ENCODE results near the gene CHEK2. TPM values are rescaled to one million over a fixed set of nuclear protein-coding genes. Genes with fewer than 3 reads are reported as not detected.
"Not testable (repeated sequence)": the region's sequence is repeated elsewhere in the genome, so short reads cannot be mapped to it uniquely, and the experiment has no call there.

CHEK2 gene
- total RNA-seq, 1 experiment from 2014 or later = 44.7 TPM

DNA sequence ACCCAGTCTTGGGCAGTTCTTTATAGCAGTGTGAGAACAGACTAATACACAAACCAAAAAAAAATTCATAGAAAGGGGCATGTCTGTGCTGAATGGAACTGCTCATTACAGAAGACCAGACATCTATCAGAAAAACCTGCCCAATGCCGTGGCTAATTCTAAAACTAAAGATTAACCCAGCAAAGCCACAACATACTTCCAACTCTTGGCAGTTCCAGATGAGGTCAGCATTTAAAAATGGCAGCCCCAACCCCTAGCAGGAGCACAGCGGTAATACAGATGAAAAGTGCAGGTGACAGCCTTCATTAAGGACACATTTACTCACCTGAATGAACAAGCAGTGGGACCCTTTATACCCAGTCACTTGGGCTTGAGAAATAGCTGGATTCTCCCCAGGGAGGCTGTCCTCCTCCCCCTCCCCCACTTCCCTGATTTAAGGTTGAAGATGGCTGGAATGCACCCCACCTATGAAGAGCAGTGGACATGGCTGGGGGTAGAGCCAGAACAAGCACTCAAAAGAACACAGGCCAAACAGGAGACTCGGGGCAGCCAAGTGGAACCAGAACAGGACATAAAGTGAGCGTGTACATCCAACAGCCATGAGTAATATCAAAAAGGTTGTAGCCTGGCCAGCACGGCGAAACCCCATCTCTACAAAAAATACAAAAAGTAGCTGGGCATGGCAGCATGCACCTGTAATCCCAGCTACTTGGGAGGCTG lies 48.4 kb downstream of the CHEK2 start:
- DNase-seq (ENCODE audit: low read depth) = not testable (repeated sequence)

DNA sequence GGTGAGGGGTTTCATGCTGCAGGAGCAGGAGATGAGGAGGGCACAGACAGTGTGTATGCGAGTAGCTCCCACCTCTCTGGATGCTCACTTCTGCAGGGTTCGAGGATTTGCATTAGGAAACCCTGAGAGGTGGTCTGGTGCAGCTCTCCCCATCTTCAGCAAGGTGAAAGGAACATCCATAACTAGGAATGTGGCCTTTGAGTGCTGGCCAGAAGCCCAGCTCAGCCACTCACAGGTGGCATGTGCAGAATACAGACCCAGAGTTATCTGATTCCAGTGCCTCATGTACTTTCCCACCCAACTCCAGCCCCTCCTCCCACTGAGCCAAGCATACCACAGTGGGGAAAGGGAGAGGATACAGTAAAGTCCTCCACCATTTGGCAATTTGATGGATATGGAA lies 51.8 kb downstream of the CHEK2 start:
- not testable (repeated sequence) for DNase-seq (ENCODE audit: low read depth)

DNA sequence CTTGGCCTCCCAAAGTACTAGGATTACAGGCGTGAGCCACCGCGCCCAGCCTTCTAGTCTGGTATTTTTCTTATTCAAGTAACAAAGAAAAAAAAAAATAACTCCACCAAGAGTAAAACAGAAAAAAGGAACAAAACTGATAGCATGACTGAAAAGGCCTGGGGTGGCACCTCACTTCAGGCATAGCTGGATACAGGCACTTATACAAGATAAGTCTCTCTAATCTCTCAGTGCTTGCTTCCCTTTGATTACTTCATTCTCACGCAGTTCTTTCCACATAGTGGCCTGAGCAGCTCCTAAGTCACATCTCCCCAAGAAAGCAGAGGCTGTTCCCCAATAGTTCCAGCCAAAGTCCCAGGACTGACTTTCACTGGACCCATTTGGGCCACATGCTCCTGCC lies 58.7 kb downstream of the CHEK2 start:
- not testable (repeated sequence) for DNase-seq (ENCODE audit: low read depth)

DNA sequence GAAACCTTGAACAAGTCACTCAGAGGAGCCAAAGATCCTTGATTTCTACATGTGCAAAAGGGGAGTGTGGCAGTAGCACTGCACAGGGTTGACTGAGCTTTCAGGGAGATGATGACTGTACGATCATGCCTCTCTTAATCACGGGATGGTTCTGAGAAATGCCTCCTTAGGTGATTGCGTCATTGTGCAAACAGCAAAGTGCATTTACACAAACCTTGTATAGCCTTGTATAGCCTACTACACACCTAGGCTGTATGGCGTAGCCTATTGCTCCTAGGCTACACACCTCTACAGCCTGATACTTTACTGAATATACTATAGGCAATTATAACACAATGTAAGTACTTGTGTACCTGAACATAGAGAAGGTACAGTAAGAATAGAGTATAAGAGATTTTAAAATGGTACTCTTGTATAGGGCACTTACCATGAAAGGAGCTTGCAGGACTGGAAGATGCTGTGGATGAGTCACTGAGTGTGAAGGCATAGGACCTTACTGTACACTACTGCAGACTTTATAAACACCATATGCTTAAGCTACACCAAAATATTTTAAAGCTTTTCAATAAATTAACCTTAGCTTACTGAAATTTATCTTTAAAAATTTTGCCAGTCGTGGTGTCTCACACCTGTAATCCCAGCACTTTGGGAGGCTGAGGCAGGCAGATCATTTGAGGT lies 60.7 kb downstream of the CHEK2 start:
- peak; percentile 19 for DNase-seq (ENCODE audit: low read depth)

DNA sequence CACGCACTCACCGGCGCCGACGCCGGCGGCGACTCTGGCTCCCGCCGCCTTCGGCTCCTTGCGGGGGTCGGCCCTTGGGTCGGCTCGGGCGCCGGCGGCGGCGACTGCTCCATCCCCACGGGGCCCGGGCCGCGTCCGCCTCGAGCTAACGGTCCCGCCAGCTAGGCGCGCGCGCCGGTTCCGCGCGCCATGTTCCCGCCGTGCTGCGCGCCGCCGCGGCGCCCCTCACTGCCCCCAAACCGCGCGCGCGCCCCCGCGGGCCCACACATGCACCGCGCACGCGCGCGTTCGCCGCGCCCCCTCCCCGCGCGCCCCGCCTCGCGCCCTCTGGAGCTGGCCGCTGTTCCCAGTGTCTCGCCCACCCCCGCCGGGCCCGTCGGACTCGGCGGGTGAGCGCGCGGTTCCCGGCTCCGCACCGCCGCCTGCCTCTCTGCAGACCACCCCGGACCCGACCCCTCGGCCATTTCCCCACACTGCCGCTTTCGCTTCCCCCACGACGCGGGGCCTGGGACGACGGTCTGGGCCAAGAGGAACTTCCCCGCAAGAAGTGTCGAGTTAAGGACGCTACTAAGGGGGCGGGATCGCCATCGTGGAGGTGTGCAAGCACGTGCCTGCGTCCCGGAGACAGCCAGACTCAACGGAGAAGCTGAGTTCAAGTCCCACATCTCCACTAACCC lies 61.9 kb downstream of the CHEK2 start, which contains the start of gene TTC28:
Gene TTC28, minus strand, starts transcription at position 230 of the 677 bp plus-strand sequence. Its CDS starts 117 bp downstream, at position 113.
- peak; percentile 32 for DNase-seq (ENCODE audit: low read depth)

DNA sequence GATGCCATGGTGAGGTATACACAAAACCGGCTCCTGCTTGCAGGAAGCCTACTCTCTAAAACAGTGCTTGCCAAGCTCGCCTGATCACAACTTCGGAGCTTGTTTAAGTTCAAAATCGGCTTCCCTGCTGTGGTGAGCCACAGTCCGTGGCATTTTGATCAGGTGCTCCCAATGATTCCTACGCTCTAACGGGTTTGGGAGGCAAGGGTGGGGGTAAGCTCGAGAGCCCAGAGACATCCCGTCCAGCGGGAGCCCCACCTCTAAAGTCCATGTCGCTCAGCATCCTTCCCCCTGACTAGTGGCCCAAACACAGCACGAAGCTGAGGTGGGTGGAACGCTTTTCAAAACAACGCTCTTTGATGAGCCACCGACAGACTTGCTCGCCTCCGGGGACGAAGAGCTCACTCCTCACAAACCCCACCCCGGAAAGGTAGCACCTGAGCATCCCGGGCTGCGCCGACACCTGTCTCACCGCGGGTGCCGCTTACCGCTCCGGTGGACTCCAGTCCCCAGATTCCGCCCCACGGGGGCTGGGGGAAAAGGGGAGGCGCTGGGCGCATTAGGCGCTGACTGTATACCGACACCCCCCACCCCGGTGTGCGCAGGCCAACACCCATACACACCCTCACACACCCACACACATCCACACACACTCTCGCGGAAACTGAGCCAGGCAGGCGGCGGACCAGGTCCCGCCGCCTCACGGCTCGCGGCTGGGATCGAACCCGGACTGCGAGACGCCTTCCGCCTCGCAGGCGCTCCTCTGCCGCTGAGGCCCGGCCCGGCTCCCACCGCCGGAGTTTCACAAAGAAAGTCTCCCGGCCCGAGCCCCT lies 62.6 kb downstream of the CHEK2 start:
- DNase-seq (ENCODE audit: low read depth) = not testable (repeated sequence)

DNA sequence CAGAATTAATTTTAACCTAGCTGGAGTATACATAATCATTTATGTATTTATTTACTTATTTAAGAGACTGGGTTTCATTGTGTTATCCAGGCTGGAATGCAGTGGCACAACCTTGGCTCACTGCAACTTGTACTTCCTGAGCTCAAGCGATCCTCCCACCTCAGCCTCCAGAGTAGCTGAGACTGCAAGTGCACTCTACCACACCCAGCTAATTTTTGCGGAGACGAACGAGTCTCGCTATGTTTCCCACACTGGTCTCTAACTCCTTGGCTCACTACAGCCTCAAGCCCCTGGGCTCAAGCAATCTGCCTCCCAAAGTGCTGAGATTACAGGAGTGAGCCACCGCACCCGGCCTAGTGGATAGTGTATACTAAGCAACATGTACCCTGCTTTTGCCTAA lies 63.5 kb downstream of the CHEK2 start:
- DNase-seq (ENCODE audit: low read depth) = not testable (repeated sequence)

DNA sequence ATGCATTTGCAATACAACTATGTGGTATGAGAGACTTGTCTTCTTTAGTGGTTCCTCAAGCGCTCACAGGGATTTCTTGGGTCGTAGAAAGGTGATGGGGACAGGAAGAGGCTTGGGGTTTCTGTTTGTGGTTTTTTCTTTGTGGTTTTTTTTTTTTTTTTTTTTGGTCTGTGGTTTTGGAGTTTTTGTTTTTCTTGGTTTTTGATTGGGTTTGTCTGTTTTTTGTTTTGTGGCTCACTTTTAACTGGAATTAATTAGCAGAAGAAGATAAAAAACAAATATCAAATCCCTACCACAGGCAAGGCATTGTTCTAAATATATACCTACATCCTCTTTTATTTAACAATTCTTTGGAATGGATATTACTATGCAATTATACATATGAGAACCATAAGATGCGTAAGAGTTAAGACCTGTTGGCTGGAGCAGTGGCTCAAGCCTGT lies 67.5 kb downstream of the CHEK2 start:
- DNase-seq (ENCODE audit: low read depth) = peak; percentile 79

DNA sequence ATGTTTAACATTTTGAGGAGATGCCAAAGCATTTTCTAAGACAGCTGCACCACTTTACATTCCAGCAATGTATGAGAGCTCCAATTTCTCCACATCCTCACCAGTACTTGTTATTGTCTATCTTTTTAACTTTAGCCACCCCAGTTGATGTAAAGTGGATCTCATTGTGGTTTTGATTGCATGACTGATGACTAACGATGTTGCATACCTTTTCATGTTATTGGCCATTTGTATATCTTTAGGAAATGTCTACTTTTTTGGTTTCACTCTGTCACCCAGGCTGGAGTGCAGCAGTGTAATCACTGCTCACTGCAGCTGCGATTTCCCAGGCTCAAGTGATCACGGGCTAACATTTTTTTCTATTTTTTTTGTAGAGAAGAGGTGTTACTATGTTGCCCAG lies 70.9 kb downstream of the CHEK2 start:
- DNase-seq (ENCODE audit: low read depth) = peak; percentile 20

DNA sequence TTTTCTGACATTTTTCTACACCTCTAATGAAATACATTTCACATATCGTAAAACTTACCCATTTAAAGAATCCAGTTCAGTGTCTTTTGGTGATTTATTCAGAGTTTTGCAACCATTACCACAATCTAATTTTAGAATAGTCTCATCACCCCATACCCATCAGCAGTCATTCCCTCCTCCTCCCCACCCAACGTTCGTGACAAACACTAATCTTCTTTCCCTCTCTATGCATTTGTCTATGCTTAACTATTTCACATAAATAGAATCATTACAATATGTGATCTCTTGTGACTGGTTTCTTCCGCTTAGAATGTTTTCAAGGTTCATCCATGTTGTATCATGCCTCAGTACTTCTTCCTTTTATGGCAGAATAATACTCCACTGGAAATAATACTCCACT lies 71.5 kb downstream of the CHEK2 start:
- no peak for DNase-seq (ENCODE audit: low read depth)

DNA sequence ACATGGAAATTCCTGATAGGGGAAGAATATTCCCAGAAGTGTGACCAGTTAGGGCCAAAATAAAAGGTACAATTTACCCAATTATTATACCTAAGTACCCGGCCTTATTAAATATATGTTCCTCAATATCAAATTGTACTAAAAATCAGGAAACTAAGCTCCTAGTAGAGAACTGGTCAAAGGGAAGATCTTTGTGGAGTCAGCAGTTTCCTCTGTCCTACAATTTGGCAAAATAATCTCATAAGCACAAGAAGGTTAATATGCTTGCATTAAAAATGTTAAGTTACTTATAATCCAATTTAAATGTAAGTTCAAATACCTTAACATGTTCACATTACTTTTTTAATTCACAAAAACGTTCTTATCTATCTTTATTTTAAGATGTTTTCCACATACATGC lies 72.2 kb downstream of the CHEK2 start:
- DNase-seq (ENCODE audit: low read depth) = no peak

DNA sequence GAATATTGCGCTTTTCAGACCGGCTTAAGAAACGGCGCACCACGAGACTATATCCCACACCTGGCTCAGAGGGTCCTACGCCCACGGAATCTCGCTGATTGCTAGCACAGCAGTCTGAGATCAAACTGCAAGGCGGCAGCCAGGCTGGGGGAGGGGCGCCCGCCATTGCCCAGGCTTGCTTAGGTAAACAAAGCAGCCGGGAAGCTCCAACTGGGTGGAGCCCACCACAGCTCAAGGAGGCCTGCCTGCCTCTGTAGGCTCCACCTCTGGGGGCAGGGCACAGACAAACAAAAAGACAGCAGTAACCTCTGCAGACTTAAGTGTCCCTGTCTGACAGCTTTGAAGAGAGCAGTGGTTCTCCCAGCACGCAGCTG lies 78.1 kb downstream of the CHEK2 start:
- not testable (repeated sequence) for DNase-seq (ENCODE audit: low read depth)

DNA sequence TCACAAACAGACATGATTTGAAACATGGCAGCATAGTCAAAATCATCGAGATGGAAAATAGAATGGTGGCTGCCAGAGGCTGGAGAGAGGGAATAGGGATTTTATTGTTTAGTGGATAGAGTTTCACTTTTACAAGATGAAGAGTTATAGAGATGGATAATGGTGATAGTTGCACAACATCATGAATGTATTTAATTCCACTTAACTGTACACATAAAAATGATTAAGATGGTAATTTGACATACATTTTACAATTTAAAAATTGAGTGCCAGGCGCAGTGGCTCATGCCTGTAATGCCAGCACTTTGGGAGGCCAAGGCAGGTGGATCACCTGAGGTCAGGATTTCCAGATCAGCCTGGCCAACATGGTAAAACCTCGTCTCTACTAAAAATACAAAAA lies 83.2 kb downstream of the CHEK2 start:
- DNase-seq (ENCODE audit: low read depth) = no peak

DNA sequence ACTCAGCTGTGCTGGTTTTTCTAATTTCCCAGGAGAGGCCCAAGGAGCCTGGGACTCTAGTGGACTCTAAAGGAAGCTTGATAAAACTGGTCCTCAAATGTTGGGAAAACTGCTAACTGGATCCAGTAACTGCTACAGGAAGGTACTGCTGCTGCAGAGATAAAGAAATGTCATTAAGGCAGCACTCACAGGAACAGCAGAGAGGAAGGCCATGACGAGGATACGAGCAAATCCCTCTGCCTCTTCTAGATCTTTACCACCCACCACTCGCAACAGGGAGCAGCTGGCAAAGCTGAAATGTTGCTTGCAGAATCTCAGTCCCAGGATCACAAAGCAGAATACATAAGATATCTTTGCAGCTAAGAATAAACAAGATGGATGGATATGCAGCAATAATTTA lies 85.4 kb downstream of the CHEK2 start:
- no peak for DNase-seq (ENCODE audit: low read depth)

DNA sequence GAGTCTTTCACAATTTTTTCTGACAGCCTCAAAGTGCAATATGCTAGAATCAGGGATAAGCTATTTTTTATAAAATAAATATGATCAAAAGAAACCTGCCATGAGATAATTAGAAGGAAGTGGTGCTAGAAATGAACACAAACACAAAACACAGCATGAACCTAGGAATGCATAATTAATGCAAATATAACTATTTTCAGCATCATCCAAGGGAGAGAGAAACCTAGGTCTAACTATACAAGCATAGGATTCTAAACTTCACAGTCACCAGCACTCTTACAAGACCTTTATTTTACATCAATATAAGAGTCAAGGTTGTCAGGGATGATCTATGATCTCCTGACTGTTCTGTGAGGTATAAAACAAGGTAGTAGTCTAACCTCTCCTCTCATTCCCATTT lies 91.2 kb downstream of the CHEK2 start:
- no peak for DNase-seq (ENCODE audit: low read depth)

DNA sequence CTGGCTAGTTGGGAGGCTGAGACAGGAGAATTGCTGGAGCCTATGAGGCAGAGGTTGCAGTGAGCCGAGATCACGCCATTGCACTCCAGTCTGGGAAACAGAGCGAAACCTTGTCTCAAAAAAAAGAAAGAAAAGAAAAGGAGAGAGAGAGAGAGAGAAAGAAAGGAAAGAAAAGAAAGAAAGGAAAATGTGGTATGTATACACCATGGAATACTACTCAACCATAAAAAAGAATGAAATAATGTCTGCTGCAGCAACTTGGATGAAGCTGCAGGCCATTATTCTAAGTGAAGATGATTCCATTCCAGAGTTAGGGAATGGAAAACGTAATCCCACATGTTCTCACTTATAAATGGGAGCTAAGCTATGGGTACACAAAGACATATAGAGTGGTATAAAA lies 92.8 kb downstream of the CHEK2 start:
- DNase-seq (ENCODE audit: low read depth) = no peak

DNA sequence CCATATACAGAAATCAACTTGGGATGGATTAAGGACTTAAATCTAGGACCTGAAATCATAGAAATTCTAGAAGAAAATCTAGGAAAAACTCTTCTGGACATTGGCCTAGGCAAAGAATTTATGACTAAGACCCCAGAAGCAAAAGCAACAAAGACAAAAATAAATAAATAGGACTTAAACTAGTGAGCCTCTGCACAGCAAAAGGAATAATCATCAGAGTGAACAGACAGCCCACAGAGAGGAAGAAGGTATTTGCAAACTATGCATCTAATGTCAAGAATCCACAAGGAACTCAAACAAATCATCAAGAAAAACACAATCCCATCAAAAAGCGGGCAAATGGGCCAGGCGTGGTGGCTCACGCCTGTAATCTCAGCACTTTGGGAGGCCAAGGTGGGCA lies 94.4 kb downstream of the CHEK2 start:
- DNase-seq (ENCODE audit: low read depth) = no peak

DNA sequence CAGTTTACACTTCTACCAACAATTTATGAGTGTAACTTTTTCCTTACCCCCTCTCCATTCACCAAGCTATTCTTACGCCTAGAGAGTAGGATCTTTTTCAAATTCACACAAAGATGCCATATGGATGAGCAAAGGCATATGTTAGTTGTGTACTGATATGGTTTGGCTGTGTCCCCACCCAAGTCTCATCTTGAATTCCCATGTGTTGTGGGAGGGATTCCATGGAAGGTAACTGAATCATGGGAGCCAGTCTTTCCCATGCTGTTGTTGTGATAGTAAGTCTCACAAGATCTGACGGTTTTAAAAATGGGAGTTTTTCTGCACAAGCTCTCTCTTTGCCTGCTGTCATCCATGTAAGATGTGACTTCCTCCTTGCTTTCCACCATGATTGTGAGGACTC lies 102.3 kb downstream of the CHEK2 start:
- no peak for DNase-seq (ENCODE audit: low read depth)
